Cerebellar cortex (tissue), 1 donor: ENCODE data around the gene EIF4E3.

Source experiments
- DNase-seq: peaks from one replicate; pipeline ENCODE4 v3.0.0-alpha.2; 2015; ENCODE audit warnings: low spot score

EIF4E3 gene

DNA sequence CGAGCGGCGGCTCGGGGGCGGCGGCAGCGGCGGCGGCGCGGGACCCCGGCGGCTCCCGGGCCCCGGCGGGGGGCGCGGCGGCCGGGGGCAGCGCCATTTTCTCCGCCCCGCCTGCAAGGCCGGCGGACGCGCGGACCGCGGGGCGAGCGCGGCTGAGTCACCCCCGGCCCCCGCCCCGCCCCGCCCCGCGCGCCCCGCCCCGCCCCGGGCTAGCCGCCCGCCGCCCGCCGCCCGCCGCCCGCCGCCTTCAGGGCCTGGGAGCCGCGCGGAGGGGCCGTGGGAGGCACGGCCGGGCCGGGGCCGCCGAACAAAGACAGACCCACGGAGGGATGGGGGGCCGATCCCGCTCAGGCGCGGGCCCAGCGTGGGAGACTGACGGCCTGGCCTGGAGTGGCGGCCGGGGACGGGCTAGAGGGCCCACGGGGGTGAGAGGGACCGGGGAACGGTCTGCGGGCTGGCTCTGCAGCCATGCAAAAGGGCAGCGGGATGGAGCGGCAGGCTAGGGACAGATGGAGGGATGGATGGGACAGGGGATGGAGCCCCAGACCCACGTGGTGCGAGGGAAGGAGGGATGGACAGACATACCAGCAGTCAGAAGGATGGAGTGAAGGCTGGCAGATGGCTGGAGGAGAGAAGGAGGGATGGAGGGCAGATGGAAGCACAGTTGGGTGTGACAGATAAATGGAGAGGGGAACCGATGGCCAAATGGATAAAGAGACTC is at the start of gene EIF4E3:
Gene EIF4E3, minus strand, starts transcription at position 132 of the 721 bp plus-strand sequence. Its CDS starts 35 bp downstream, at position 97.
- peak; percentile 64 for DNase-seq

DNA sequence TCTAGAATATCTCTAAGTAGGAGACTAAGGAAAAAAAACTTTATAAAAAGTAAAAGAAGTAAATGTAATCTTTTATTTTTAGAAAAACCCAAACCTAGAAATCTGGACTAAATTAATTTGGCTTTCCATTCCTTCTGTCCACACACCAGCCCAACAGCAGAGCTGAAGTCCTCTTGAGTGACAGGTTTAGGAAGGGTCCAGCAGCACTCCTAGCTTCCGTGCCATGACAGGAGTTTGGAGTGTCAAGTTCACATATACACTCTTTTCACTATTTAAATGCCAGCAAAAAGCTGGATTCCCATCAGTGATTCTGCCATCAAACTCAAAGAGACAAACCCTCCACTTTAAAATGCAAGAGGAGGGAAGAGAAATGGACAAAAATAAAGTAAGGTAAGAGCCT is 46.7 kb upstream of the EIF4E3 start:
- no peak for DNase-seq

DNA sequence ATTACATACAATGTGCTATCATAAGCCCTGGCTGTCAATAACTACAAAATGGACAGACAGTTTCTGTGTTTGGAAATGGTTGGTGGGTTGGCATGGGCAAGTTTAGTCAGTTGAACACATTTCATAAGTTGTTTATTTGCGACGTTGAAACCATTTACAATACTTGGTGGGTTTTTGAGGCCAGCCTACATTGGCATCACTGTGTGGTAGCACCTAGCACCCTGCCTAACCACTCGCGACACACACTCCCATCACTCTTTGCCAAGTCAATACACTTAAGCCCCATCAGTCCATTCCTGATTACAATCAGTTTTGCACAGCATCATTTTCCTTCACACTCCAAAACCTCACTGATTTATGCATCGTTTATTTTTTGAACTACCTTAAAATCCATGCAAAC is 45.9 kb upstream of the EIF4E3 start:
- no peak for DNase-seq

DNA sequence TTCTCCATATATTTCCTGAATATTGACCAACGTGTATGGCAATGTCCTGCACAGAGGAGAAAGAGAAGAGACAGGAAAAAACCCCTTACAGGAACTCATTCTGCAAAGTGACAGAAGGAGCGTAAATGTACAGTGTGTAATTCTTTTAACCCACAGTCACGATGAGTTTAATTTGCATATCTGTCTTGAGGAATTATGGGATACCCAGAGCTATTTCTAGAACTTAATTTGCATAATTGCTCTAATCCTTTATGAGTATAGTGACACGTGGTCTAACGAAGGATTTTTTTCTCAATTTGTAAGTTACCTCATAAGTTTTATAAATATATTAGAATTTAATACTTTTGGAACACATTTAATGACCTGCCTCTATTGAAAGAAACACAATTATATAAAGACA is 38.2 kb upstream of the EIF4E3 start:
- DNase-seq: no peak

DNA sequence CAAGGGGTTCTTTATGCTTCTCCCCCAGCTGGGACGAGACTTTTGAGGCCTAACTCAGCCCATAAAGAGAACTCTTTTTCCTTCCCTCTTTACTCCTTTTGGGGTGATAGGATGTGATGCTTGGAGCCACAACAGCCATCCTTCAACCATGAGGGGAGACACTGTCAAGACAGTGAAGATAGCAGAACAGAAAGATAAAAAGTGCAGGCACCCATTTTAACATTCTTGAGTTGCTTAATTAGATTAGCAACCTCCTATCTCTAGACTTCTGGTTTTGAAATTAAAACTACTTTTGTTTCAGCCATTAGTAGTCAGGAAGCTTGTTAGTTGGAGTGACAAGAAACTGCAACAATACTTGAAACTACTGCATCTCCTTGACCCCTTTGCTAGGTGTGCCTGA is 34.9 kb upstream of the EIF4E3 start:
- no peak for DNase-seq

DNA sequence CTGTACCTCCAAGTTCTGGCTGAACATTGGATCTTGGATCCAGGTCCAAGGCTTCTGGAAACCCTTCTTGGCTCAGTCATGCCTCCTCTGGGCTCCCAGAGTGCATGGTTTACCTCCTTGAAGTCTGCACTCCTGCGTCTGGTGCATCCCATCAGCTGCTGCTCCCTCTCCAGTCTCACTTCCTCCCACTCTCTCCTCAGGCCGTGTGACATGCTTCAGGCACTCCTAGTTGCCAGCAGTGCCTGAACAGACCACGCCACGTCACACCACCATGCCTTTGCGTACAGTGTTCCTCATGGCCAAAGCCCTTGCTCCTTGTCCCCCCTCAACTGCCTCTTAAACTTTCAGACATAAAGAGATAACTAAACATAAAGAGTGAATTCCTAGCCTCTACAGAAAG is 34.2 kb upstream of the EIF4E3 start:
- no peak for DNase-seq

DNA sequence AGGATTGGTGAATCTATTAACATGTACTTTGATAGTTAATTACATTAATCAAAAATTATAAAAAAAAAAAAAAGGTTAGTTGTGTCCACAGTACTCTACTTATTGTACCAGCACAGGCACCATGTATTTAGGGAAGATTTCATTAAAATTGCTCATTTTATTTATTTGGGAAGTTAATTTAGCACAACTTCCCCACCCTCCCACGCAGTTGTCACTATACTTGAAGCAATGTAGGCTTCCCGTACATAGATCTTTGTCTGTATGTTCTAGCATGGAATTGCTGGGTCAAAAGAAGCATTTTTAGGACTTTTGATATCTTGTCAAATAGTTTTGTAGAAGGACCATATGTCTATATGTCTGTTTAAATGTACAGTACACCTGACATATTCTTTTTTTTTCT is 32.9 kb upstream of the EIF4E3 start:
- no peak for DNase-seq

DNA sequence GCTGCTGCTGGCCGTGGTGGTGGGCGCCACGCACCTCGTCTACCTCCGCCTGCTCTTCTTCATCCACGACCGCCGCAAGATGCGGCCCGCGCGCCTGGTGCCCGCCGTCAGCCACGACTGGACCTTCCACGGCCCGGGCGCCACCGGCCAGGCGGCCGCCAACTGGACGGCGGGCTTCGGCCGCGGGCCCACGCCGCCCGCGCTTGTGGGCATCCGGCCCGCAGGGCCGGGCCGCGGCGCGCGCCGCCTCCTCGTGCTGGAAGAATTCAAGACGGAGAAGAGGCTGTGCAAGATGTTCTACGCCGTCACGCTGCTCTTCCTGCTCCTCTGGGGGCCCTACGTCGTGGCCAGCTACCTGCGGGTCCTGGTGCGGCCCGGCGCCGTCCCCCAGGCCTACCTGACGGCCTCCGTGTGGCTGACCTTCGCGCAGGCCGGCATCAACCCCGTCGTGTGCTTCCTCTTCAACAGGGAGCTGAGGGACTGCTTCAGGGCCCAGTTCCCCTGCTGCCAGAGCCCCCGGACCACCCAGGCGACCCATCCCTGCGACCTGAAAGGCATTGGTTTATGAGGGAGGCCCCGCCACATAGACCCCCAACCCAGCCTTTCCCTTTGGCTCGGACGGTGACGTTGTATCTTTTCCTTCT is 29.5 kb upstream of the EIF4E3 start:
- DNase-seq: peak; percentile 3

DNA sequence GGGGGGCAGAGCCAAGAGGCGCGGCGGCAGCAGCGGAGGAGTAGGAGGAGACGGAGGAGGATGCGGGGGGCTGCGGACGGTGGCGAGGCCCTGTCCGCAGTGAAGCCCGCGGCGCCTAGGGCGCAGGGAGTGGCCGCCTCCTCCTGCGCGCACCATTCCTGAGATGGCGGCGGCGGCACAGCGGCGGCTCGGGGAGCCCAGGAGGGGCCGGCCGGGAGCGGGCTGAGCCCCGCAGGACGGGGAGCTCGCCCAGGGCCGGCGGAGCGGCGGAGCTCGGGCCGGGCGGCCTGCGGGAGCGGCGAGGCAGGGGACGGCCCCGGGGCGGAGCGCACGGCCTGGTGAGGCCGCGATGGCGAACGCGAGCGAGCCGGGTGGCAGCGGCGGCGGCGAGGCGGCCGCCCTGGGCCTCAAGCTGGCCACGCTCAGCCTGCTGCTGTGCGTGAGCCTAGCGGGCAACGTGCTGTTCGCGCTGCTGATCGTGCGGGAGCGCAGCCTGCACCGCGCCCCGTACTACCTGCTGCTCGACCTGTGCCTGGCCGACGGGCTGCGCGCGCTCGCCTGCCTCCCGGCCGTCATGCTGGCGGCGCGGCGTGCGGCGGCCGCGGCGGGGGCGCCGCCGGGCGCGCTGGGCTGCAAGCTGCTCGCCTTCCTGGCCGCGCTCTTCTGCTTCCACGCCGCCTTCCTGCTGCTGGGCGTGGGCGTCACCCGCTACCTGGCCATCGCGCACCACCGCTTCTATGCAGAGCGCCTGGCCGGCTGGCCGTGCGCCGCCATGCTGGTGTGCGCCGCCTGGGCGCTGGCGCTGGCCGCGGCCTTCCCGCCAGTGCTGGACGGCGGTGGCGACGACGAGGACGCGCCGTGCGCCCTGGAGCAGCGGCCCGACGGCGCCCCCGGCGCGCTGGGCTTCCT is 28.8 kb upstream of the EIF4E3 start, which contains the start of gene GPR27:
Gene GPR27, plus strand, starts transcription at position 155 of the 909 bp plus-strand sequence. Its CDS starts 195 bp downstream, at position 350.
- peak; percentile 25 for DNase-seq

DNA sequence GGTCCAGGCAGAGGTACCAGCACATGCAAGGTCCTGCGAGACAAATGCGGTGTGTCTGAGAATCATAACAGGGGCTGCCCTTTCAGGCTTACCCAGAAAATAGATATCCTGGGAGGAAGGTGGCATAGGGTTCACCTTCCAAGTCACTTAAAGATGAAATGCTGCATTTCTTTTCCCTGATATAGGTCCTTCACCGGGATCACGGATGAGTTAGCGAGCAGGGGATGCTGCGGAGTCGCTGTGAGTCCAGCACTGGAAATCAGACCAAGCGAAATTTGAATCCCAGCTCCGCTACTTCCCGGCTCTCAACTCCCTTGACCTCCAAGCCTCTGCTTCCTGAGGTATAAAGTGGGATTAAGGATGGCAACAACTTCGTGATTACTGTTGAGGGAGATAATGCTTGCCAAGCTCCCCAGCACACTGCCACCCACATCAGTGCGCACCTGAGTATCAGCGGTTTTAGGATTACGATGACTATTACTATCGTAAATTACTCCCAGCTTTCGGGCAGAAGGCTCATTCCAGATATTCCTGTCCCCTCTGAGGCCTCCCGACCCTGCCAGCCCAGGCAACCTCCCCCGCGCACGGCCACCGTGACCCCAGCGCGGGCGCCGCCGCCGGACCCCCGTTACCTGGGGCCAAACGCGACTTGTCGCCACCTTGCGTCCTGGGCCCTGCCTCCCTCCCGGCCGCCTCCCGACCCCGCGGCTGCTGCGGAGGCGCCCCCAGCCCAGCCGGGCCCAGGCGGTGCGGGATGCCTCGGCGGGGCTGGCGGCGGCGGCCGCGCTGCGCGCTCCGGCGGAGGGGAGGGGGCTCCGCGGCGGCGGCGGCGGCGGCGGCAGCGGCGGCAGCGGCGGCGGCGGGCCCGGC is 27.9 kb upstream of the EIF4E3 start:
- DNase-seq: peak; percentile 40

DNA sequence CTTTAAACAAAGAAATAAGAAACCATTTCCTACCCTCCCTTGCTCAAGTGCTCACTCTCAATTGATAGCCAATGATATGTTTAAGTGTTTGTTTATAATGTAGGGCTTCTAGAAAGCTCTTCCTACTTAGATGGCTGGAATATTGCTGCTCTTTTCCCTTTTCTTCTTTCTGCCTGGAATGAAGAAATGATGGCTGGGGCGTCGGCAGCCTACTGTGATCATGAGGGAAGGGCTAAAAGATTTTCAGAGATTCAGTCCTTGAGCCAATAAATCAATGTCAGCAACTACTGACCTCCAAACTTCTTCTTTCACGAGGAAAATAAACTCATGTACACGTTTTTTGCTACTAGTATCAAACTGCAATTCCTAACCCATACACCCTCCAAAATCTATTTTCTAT is 26.4 kb upstream of the EIF4E3 start:
- DNase-seq: no peak

DNA sequence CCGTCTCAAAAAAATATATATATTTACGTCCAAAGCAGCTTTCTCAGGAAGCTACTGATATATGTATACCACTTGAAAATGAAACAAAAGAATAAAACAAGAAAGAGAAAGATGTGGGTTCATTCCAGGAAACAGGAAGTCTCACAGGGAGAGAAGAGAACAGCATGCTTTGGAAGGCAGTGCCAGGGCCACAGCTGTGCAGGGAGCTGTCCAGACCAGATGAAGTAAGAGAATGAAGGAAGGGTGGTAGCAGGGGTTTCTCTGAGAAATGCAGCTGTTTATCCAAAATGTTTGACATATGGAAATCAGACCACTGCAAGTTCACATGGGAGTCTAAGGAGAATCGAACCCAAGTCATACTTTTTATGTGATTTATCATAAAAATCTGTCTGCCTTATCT is 19.5 kb upstream of the EIF4E3 start:
- DNase-seq: no peak

DNA sequence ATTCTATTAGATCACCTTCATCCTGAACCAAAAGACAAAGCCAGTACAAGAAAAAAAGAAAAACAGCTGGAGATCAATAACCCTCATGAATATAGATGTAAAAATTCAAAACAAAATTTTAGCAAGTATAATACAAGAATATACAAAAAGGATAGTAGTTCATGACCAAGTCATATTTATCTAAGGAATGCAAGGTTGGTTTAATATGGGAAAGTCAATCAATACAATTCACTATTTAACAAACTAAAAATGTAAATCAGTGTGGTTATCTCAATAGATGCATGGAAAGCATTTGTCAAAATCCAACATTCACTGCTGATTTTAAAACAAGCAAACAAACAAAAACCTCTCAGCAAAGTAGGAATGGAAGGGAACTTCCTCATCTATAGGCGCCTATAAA is 17.4 kb upstream of the EIF4E3 start:
- no peak for DNase-seq

DNA sequence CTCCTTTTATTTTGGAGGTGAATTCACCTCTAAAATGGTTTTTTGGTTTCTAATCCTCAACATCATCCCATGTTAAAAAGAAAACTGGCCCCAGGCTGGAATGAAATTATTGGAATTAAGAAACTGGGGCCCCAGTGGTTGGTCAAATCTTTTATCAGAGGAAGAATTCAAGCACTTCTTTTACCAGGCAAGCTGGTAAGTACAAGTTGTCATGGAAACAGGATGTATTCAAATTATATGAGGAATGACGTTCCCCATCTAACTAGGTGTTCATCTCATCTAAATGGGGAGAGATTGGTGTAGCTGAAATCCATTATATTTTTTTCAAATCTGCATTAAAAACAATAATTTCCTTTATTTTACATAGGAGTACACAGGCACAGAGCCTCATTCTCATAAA is 9.7 kb upstream of the EIF4E3 start:
- DNase-seq: no peak

DNA sequence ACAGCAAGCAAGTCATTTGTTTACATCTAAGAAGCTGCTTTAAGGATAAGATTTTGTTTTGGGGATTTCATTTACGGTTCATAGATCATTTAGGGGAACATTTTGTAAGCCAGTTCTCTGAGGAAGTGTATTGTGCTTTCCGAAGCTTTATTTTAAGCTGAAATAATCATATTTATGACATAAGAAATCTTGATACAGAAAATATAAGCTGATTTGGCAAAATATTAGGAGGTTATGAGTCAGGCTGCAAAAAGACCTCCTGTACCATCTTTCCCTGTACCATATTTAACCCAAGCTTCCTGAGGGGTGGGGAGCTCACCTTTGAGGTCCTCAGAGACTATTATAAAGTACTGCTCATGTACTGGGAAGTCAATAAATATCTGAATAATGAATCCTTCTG is 8.1 kb upstream of the EIF4E3 start:
- no peak for DNase-seq

DNA sequence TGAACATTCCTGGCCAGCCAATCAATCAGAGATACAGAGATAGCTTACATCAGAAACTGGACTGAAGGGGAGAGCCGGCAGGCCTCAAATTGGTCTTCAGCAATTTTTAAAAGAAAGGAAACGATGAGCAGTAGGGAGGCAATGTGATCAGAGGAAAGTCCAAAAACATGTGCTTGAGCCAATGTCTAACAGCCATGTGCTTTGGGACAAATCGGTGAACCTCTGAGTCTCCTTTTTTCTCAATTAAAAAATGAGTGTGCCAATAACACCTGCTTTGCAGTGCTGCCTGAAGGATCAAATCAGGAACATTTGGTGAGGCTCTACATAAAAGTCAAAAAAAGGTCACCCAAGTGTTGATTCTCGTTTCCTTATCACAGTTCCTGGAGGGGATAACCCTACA is 7.4 kb upstream of the EIF4E3 start:
- no peak for DNase-seq

DNA sequence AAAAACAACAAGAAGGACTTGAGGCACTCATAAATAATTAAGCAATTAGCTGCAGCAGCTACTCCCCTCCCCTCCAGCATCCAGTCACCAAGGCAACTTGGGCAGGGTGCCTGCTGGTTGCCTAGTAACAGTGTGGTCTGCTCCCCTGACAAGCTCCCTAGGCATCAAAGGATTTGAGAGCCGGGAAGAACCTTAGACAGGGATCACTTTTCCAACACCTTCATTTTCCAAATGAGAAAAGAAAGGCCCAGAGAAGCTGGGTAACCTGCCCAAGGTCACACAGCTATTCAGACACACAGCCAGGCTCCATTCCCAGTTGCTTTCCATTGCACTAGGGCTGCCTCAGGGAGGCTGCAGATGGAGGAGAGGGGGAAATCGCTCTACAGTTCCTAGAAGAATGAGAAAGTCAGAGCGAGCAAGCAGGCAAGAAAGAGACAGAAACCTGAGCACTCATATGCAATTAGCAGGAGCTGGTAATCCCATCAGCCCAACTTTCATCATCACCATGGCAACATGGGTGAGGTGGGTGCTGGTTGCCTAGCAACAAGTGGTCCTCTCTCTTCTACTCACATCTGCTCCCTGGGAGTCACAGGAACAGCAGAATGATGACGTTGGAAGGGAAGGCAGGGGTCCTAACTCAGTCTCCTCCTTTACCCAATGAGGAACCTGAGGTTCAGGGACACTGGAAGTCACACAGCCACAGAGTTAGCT is 3.6 kb upstream of the EIF4E3 start:
- peak; percentile 72 for DNase-seq

DNA sequence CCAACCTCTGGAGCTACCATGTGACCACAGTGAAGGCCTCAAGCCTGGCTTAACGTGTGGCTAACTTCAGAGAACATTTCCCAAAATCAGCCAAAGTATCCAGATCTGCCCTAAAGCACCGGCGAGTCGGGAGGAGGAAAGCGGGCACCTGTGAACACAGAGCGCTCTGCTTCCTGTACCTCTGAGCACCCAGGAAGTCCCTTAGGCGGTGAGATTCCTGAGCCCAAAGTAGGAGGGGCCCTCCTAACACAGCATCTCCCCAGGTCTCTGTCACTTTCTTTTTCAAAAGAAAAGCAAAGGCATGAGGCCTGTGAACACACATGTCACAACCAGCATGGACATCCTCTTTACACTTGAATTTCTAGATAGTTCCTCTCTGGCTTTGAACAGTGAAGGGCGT is 944 bp upstream of the EIF4E3 start:
- DNase-seq: no peak

DNA sequence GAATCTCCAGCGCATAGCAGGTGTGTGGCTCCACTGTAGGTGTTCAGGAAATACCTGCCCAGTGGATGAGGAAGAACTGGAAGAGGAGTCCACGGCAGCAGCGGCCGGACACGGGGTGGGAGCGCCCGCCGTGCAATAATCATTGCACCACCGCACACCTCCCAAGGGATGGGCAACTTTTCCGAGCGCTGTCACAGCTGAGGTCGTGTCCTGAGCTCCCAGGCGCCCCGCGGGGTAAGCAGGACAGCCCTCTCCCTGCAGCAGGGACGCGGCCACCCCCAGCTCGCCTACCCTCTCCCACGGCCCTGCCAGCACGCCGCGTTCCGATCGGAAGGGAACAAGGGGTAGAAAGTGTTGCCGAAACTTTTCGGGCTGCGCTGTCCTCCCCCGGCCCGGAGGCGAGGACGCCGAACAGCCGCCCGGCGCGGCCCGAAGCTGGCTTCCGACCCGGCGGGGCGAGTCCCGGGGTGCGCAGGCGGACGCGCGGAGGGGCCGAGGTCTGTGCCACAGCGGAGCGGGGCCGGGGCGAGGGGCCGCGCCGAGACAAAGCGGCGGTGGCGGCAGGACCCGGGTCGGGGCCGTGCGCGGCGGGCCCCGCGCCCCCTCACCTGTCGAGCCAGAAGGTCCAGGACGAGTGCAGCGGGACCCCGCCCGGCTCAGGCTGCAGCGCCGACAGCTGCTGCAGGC is 475 bp downstream of the EIF4E3 start:
- DNase-seq: no peak

DNA sequence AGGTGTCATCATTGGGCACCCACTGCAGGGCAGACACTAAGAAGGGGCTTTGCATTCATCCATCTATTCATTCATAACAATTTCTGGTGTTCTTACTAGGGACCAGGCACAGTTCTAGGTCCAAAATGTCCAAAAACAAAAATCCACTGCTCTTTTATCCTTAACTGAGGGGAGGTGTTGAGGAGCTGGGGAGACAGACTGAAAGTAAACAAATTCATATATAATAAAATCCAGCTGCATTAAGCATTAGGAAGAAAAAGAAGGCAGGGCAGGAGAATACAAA is 1.1 kb downstream of the EIF4E3 start:
- no peak for DNase-seq
